PC-3 (cell line): Measurements from ENCODE around the gene B3GNT4.

ENCODE experiments used
- CTCF ChIP-seq: fragments of 300-600 bp; sonication (generic); conservative IDR thresholded peaks from 2 replicates; pipeline ENCODE4 v1.5.1; 2017; ENCODE audit warnings: antibody characterized with exemption, low read depth, mild to moderate bottlenecking, low read length
- EZH2 ChIP-seq: fragments of 300-600 bp; sonication (generic); IDR thresholded peaks from one replicate; pipeline ENCODE4 v1.6.1; 2017; ENCODE audit warnings: antibody characterized with exemption, mild to moderate bottlenecking, low read length; ENCODE audit not compliant: unreplicated experiment

- TF ChIP-seq CTCF (no peak), EZH2 (no peak)
Measured at GRCh38 chr12:122194804-122195203, 8.7 kb upstream of the B3GNT4 start.
